NCI-H446 (cell line): ENCODE results near the gene SLC41A2.

ENCODE experiments used
- DNase-seq, 2 experiments: peaks; one replicate each; lab custom pipeline; 2025; lab: John Stamatoyannopoulos, UW

SLC41A2 gene

GRCh38 chr12:104930388-104931326, 27.4 kb downstream of the SLC41A2 start:
- DNase-seq: no peak

DNA sequence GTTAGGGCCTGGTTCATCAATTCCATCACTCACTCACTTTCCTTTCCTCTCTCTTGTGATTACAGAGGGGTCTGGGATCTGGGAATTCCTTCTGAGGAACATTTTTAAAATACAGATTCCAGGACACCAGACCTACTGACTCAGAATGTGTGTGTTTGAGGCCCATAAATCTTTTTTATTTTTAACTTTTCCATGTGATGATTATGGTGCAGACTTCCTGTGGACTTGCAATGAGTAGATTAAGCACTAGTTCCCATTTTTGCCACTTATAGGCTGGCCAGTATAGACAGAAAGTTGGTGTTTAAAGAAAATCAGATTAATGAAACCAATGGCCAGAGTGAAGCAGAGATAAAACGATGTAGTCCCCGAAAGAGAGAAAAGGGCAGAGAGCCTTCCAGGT, 28.1 kb downstream of the SLC41A2 start:
- no peak for DNase-seq

DNA sequence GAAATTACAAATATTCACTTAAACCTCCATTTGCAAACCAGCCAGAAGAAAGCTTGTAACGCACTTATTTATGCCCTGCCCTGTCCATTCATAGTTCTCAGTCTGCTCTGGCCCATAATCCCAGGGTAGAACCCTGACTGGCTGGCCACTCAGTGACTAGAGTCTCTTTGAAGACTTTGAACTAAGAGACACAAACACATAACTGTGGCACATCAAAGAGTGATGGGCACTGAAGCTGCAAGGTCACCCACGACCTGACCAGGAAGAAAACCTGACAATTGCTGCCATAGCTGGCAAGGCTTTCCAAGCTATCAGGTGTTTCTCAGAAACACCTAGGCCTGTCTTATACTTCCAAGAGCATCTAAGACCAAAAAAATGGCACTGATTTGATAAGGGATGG, 28.7 kb downstream of the SLC41A2 start:
- no peak for DNase-seq

DNA sequence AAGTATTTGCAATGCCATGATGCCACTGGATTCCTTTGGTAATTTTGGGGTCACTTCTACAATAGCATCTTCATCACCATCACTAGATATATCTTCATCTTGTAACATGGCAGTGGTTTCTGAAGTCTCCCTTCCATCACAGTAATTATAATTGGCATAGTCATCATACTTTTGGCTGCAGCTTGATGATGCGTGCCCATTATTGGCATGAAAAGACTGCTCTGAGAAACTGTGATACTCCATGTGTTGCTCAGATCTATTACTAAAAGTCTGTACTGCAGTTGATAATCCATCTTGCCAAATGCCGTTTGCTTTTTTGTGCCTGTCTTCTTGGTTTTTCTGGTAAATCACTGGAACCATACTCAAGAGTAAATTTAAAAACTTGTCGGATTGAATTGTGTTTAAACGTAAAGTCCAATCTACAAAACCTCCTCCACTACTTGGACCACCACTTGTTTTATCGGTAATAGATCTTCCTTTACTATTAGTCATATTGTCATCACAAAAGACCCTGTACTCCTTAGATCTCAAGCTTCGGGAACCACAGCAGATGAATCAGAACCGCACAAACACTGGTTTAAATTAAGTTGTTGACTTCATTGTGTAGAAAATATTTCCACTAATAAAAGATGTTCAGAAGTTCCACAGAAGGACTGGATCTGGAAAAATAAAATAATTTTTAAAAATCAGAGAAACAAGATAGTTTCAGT, 29.9 kb downstream of the SLC41A2 start:
- peak; percentile 33 to 77 for DNase-seq

GRCh38 chr12:104925501-104925900, 32.6 kb downstream of the SLC41A2 start:
- DNase-seq: no peak

DNA sequence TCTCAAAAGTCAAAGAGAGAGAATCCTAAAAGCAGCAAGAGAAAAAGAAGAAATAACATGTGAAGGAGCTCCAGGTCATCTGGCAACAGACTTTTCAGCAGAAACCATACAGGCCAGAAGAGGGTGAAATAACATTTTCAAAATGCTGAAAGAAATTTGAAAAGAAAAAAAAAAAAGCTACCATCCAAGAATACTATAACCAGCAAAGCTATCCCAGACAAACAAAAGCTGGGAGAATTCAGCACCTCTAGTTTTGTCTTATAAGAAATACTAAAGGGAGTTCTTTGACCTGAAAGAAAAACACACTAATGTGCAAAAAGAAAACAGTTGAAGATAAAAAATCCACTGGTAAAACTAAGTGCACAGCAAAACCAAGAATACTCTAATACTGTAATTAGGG, 36.8 kb downstream of the SLC41A2 start:
- DNase-seq: no peak

GRCh38 chr12:104911942-104912341, 46.1 kb downstream of the SLC41A2 start:
- DNase-seq: no peak

- DNase-seq: no peak
Observed at GRCh38 chr12:104910196-104910840, 47.8 kb downstream of the SLC41A2 start.

DNA sequence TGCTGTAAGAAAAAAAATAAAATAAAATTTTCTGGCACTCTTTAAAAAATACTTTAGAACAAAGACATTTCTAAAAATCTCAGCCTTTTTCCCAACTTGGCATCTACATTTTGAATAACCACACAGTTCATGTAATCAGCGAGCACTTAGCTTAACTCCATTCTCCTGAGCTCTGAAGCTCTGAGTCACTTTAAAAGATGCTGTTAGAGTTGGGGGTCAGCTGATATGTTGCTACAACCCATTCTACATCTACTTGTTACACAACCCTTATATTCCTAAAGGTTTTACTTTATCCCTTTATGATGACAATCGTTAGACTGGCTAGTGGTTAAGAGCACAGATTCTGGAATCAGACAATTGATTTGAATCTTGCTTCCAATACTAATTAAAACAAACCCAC, 48.3 kb downstream of the SLC41A2 start:
- no peak for DNase-seq
